GM21619 (cell line): ENCODE data around the gene PTPRM.

Experiments used
- ATAC-seq: cut with Tn5 transposase; IDR thresholded peaks from one replicate; pipeline ENCODE4 v1.9.1; 2021; ENCODE audit not compliant: unreplicated experiment

The PTPRM gene

GRCh38 chr18:8260827-8261226, 693.7 kb downstream of the PTPRM start:
- ATAC-seq = no peak

GRCh38 chr18:8261651-8262091, 694.6 kb downstream of the PTPRM start:
- ATAC-seq = no peak

DNA sequence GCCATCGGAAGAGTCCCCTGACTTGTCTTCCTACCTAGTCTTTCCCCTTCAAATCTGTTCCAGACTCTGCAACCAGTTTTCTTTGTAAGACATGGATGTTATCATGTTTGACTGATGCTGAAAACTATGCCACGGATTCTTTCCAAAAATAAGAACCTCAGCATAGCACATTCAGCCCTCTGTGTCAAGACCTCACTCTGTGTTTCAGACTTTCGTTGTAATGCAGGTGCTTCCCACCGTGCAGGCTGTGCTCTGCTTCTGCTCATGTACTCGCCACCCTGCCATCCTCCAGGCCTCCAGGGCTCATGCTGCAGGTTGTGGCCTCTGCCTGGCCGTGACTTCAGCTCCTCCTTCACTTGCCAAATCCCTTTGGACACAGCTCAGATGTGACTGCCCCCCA, 695.1 kb downstream of the PTPRM start:
- no peak for ATAC-seq

GRCh38 chr18:8264116-8264515, 697.0 kb downstream of the PTPRM start:
- no peak for ATAC-seq

GRCh38 chr18:8264861-8265411, 697.8 kb downstream of the PTPRM start:
- ATAC-seq = no peak

- ATAC-seq = no peak
These were observed 705.1 kb downstream of the PTPRM start for GRCh38 chr18:8272254-8272653.

- no peak for ATAC-seq
These were observed 707.3 kb downstream of the PTPRM start for GRCh38 chr18:8274370-8274769.

GRCh38 chr18:8276406-8276805, 709.3 kb downstream of the PTPRM start:
- ATAC-seq = no peak

- no peak for ATAC-seq
These were observed 710.2 kb downstream of the PTPRM start for GRCh38 chr18:8277270-8277669.

DNA sequence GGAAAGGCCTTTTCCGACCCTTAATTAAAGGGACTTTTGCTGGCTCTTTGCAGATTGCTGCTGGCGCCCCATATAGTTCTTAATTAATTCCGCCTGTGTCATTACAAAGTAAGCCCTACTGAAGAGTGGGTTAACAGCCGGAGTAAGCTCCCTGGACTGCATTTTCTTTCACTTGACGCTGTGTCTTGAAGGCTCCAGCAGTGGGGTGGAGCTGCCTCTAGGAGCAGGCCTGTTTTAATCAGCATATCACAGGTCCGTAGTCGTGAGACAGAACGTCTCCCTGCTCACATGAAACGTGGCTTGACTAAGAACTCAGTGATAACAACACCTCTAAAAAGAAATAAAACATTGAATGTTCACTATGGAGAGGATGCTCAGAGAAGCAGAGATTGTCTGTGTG, 712.2 kb downstream of the PTPRM start:
- ATAC-seq = no peak

DNA sequence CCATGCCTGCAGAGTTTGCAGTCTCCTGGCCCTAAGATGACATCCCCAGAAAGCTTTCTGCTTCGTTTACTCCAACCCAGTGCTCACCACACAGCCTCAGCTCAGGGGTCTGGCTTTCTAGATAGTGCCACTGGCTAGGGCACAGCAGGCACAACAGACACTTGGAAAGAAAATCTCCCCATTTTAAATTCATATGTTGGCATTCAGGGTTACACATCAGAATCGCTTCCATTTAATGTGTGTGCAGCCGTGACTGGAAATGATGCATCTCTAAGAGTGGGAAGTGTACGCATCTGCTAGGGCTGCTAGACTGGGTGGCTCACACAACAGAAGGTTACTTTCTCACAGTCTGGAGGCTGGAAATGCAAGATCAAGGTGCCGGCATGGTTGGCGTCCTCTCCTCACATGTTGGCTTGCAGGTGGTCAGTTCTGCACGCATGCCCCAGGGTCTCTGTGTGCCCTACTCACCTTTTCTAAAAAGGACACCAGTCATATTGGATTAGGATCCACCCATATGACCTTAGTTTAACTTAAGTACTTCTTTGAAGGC, 712.7 kb downstream of the PTPRM start:
- ATAC-seq = no peak

DNA sequence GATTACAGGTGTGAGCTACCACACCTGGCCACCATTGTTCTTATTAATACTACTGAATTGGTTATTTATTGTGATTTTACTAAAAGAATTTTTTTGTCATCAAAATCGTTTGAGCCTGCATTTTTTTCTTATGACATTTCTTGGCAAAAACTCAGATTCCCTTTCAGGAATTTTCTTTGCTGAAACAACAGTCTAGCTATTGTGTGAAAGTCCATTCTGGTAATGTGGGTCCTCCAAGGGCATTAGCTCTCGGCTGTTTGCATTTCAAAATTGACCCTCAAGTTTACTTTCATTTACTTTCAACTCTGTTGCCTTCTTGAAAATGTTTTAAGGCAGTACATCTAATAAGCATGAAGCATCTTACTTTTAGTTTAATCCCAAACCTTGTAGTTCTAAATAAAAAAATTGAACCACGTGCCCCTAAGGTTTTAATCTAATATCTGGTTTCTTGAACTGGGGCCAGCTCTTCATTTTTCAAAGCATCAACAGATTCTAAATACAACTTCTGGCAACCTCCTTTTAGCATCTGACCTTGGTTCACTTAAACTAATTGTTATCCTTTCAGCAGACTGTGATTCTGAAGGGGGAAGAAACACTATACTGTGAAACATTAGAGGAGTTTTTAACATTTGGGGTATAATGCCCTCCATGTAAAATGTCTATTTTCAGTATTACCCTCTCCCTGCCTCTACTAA, 716.9 kb downstream of the PTPRM start:
- no peak for ATAC-seq

GRCh38 chr18:8286303-8286702, 719.2 kb downstream of the PTPRM start:
- ATAC-seq = no peak

- no peak for ATAC-seq
These were observed 720.2 kb downstream of the PTPRM start for GRCh38 chr18:8287196-8287885.

GRCh38 chr18:8288472-8289195, 721.5 kb downstream of the PTPRM start:
- ATAC-seq = no peak

DNA sequence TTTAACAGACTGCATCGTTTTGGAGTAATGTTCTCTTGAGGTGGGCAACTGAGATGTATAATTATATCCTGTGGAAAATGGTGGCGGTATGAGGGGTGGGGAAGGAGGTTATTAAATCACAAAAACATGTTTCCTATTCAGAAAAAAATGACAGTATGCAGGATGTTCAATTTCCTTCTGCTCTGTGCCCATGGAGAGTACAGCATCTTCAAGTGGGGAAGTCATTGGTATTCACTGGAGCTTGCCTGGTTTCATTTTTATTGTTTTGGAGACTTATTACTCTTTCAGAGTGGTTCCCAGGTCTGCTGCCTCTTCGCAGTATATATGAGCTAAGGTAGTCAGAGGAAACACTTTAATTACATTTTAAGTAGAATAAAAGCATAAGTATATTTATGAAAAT, 723.3 kb downstream of the PTPRM start:
- ATAC-seq = no peak

DNA sequence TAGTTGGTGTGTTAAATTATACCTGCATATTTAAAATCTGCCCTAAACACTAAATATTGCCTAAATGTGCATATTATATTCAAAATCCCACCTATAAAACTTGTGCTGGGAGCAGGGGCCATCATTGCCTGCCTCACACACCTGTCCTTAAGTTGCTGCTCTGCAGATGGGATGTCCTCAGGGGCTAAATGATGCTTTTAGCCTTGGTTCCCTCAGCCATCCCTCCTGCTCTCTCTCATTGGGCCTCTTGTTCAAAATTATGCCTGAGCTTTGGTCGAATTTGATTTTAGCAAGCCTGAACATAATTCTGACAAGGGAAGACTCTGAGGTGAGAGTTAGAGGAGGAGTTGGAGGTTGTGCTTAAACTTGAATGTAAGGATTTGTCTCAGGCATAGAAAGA, 723.8 kb downstream of the PTPRM start:
- no peak for ATAC-seq

DNA sequence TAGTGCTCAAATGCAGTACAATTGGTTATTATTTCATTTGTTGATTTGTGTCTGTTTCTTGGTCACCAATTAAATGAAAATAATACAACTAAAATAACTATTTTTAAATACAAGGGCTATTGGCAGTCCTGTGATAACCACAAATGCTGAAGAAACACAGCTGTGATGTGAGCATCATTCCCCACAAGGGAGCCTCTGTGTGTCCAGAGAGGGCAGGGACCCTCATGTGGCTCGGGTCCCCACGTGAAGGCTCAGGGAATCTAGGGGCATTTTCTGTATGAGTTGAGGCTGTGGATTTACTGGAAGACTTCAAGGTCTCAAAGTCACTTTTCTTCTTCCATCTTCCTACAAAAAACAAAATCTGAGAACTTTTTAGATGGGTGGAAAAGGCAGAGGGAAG, 726.1 kb downstream of the PTPRM start:
- no peak for ATAC-seq

DNA sequence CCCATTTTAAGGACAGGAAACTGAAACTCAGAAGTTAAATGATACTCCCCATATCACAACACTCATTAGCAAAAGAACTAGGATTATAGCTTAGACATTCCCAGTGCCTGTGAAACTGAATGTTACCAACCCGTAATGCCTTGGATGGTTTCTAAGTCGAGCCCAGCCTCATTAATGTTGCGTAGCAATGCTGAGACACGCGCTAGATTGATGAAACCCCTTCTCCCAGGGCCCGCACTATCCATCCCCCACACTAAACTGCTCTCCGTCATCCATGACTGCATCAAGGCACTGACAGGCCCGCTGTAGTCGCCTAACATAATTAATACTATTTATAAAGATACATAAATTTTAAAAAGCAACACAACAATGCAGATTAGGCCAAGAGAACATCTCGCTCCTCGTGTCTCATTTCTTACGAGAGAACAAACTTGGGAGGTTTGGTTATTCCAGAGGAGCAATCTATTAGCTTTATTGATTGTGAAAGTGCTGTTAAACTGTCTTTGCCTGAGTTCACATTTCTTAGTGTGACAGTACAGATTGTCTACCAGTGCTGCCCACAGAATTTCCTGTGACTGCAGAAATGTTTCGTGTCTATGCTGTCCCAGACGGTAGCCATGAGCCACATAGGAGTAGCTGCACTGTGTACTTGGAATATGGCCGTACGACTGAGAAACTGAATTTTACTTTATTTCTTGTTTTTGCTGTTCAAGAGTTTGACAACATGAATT, 729.9 kb downstream of the PTPRM start:
- no peak for ATAC-seq

GRCh38 chr18:8298186-8298585, 731.1 kb downstream of the PTPRM start:
- ATAC-seq = no peak
